Sigmoid colon (tissue), 7 donors: Measurements from ENCODE around the gene EPHA1. TPM values are rescaled to one million over a fixed set of nuclear protein-coding genes. Genes with fewer than 3 reads are reported as not detected.

ENCODE experiments used
- DNase-seq: peaks from one replicate; pipeline ENCODE4 v3.0.0-alpha.2; 2019
- H3K27ac ChIP-seq, 4 donors: fragments of 200-600 bp; sonication (generic); one replicate each; pipeline ENCODE4 v1.5.1; 2016 to 2019; ENCODE audit warnings: mild to moderate bottlenecking in 1 of 4
- H3K27me3 ChIP-seq, 3 donors: fragments of 200-600 bp; sonication (generic); one replicate each; pipeline ENCODE4 v1.5.1; 2019; ENCODE audit warnings: mild to moderate bottlenecking in 1 of 3
- H3K36me3 ChIP-seq, 4 donors: fragments of 200-600 bp; sonication (generic); one replicate each; pipeline ENCODE4 v1.5.1; 2016 to 2019
- H3K4me1 ChIP-seq, 4 donors: fragments of 200-600 bp; sonication (generic); one replicate each; pipeline ENCODE4 v1.5.1; 2017 to 2019
- H3K4me3 ChIP-seq, 4 donors: fragments of 200-600 bp; sonication (generic); one replicate each; pipeline ENCODE4 v1.5.1; 2017 to 2019; ENCODE audit warnings: mild to moderate bottlenecking in 2 of 4, moderate library complexity in 1 of 4
- H3K9me3 ChIP-seq, 4 donors: fragments of 200-600 bp in 3 of 4; sonication (generic) in 3 of 4; one replicate each; pipeline versions ENCODE4 v1.5.1 to v1.6.1; 2013 to 2019
- CTCF ChIP-seq, 4 experiments: fragments of 450-650 bp in 3 of 4; fragments of 200-600 bp in 1 of 4; IDR thresholded peaks; one replicate each; pipeline ENCODE4 v1.5.1; 2016 to 2019; ENCODE audit warnings: antibody characterized with exemption in 4 of 4, mild to moderate bottlenecking in 3 of 4, moderate library complexity in 2 of 4
- EP300 ChIP-seq, 4 donors: sonication (generic); formaldehyde crosslinking; IDR thresholded peaks; one replicate each; pipeline ENCODE4 v1.6.1; 2017; ENCODE audit warnings: antibody characterized with exemption in 4 of 4
- POLR2A ChIP-seq, 2 donors: fragments of 450-650 bp; IDR thresholded peaks; one replicate each; pipeline ENCODE4 v1.6.1; 2016; ENCODE audit warnings: antibody characterized with exemption in 2 of 2, mild to moderate bottlenecking in 2 of 2, moderate library complexity in 2 of 2
- POLR2AphosphoS5 ChIP-seq, 4 donors: sonication (generic); formaldehyde crosslinking; IDR thresholded peaks; one replicate each; pipeline ENCODE4 v1.6.1; 2017; ENCODE audit warnings: antibody characterized with exemption in 4 of 4
- WGBS, 2 donors: extraction: QIAGEN DNeasy Blood & Tissue Kit; methylation state at CpG; one replicate each; pipeline ENCODE4 v1.1.7; 2013; 5-methylcytosine and 5-hydroxymethylcytosine counted together
- intact Hi-C: fragments of 100-400 bp; cut with DNase I; formaldehyde crosslinking; loops from one replicate; pipeline ENCODE4 v1.15.1; 2023
- polyA plus RNA-seq, 3 donors: library from polyadenylated mRNA; stranded (reverse); fragments of 200-250 nt; gene quantifications; one replicate each; pipeline ENCODE4 v1.2.3, GENCODE V29; 2013
- total RNA-seq, 4 donors: library from RNA; depleted of rRNA; stranded (reverse); fragments of >200 nt; gene quantifications; one replicate each; pipeline ENCODE4 v1.1.0, GENCODE V29; 2016
- donor health status: healthy with polysubstance abuse.
- donor health status: Bipolar disorder and iron deficiency.
- donor health status: healthy.

Gene EPHA1
- total and polyA plus RNA-seq, 7 donors, result 0.14 to 10.2 (median 1.5) TPM; not detected in 2

DNA sequence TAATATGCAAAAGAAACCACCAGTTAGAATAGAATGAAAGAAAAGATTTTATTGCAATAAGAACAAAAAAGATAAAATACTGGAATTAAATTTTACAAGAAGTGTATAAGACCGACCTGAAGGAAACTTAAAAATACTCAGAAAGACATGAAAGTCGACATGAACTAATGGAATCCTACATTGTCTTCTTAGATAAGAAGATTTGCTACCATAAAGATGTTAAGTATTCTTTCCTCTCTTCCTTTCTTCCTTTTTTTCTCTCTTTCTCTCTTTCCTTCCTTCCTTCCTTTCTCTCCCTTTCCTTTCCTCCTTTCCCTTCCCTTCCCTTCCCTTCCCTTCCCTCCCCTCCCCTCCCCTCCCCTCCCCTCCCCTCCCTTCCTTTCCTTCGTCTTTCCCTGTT is 41.1 kb upstream of the EPHA1 start:
- DNase-seq, result no peak
- no peaks in the 10 kb centered on the region for H3K36me3 ChIP-seq
- WGBS, 2 donors, result 71 to 92% methylated on average over 2 to 3 of the region's 3 CpGs

GRCh38 chr7:143448429-143448828 is 39.8 kb upstream of the EPHA1 start:
- intact Hi-C loops, result no loop called here
- H3K36me3 ChIP-seq, result no peaks in the 10 kb centered on the region
- whole genome bisulfite sequencing, 2 donors, result 87 to 91% methylated on average over 5 of the region's 5 CpGs
- TF ChIP-seq POLR2AphosphoS5 (IDR thresholded peaks at IDR 0.05), result no peak
- no peak for TF ChIP-seq CTCF (IDR thresholded peaks at IDR 0.05)
- TF ChIP-seq POLR2A (IDR thresholded peaks at IDR 0.05), result no peak
- no peak for TF ChIP-seq EP300 (IDR thresholded peaks at IDR 0.05)
- H3K4me1 ChIP-seq, result no peaks in the 10 kb centered on the region
- H3K9me3 ChIP-seq, result no peaks in the 10 kb centered on the region
- H3K27me3 ChIP-seq, result no peaks in the 10 kb centered on the region
- H3K4me3 ChIP-seq, result no peak overlapping the region
- DNase-seq, result no peak
- no peak overlapping the region for H3K27ac ChIP-seq

More for the DNA sequence above, 41.1 kb upstream of the EPHA1 start:
- Histone ChIP-seq H3K4me3 (no peak overlapping the region), H3K4me1 (no peaks in the 10 kb centered on the region), H3K9me3 (no peaks in the 10 kb centered on the region), H3K27me3 (no peaks in the 10 kb centered on the region), H3K27ac (no peak overlapping the region)
- TF ChIP-seq EP300 (IDR thresholded peaks at IDR 0.05), result no peak
- no peak for TF ChIP-seq POLR2A (IDR thresholded peaks at IDR 0.05)
- TF ChIP-seq CTCF (IDR thresholded peaks at IDR 0.05), result no peak
- intact Hi-C loops, result no loop called here

DNA sequence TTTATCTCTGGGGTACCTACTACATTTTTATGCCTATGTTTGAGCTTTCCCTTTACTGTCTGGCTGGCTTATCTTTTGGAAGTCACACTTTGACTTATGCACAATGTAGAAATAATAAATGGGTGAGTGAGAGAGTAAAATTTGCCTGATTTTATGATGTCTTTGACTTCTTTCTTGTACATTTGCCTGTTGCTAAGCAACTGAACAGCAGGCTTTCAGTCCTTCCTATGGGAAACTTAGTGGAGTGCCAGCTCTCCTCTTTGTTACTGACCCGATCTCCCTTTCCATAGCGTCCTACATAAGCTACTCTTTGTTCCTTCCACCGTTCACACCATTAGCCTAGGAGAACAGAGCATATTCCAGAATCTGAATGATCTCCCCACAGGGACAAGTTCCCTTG is 38.8 kb upstream of the EPHA1 start:
- Histone ChIP-seq H3K4me3 (no peak overlapping the region), H3K4me1 (no peaks in the 10 kb centered on the region), H3K27me3 (no peaks in the 10 kb centered on the region), H3K27ac (no peak overlapping the region), H3K36me3 (no peaks in the 10 kb centered on the region), H3K9me3 (no peaks in the 10 kb centered on the region)
- TF ChIP-seq CTCF (IDR thresholded peaks at IDR 0.05) (no peak), EP300 (IDR thresholded peaks at IDR 0.05) (no peak), POLR2AphosphoS5 (IDR thresholded peaks at IDR 0.05) (no peak), POLR2A (IDR thresholded peaks at IDR 0.05) (no peak)
- intact Hi-C loops, result no loop called here
- WGBS, 2 donors, result 72 to 84% methylated on average over 3 of the region's 3 CpGs
- no peak for DNase-seq

- TF ChIP-seq POLR2AphosphoS5 (IDR thresholded peaks at IDR 0.05), result no peak
- no peak for TF ChIP-seq CTCF (IDR thresholded peaks at IDR 0.05)
- no peak for TF ChIP-seq POLR2A (IDR thresholded peaks at IDR 0.05)
- TF ChIP-seq EP300 (IDR thresholded peaks at IDR 0.05), result no peak
- no peaks in the 10 kb centered on the region for H3K27me3 ChIP-seq
- no peak overlapping the region for H3K4me3 ChIP-seq
- no peak for DNase-seq
- no peaks in the 10 kb centered on the region for H3K9me3 ChIP-seq
- H3K4me1 ChIP-seq, result no peaks in the 10 kb centered on the region
- intact Hi-C loops, result no loop called here
- no peak overlapping the region for H3K27ac ChIP-seq
- 97% methylated on average over 1 of the region's 1 CpG for WGBS, 2 donors
- H3K36me3 ChIP-seq, result no peaks in the 10 kb centered on the region
These were observed 36.1 kb upstream of the EPHA1 start for GRCh38 chr7:143444785-143445184.

DNA sequence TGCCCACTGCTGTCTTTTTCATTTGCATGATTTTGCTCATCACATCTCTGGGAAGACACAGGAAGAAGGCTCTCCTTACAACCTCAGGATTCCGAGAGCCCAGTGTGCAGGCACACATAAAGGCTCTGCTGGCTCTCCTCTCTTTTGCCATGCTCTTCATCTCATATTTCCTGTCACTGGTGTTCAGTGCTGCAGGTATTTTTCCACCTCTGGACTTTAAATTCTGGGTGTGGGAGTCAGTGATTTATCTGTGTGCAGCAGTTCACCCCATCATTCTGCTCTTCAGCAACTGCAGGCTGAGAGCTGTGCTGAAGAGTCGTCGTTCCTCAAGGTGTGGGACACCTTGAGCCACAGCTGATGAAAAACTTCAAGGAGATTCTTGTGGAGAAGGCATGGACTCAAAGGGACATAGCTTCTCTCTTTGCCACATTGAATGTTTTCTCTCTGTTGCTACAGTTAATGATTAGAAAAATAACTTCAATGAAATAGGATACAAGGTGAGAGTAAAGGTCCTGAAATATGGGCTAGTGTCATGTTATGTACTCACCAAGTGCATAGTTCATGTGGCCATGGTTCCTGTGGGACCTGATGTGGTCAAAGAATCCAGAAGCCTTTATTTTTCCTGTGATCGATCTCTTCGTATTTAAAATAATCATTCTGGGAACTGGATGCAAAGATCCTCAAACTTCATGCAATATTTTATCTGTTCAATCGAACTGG is 35.6 kb upstream of the EPHA1 start:
- no peaks in the 10 kb centered on the region for H3K9me3 ChIP-seq
- 94 to 96% methylated on average over 6 of the region's 6 CpGs for WGBS, 2 donors
- H3K27ac ChIP-seq, result no peak overlapping the region
- no peak overlapping the region for H3K4me3 ChIP-seq
- H3K36me3 ChIP-seq, result no peaks in the 10 kb centered on the region
- intact Hi-C loops, result no loop called here
- no peak for TF ChIP-seq EP300 (IDR thresholded peaks at IDR 0.05)
- TF ChIP-seq CTCF (IDR thresholded peaks at IDR 0.05), result no peak
- no peak for DNase-seq
- H3K27me3 ChIP-seq, result no peaks in the 10 kb centered on the region
- H3K4me1 ChIP-seq, result no peaks in the 10 kb centered on the region
